SK-N-SH (cell line): ENCODE data around the gene CDKAL1. TPM values are rescaled to one million over a fixed set of nuclear protein-coding genes. Genes with fewer than 3 reads are reported as not detected.

ENCODE experiments used
- CTCF ChIA-PET: fragments of 300-600, 350-600 bp; formaldehyde crosslinking; extraction: SDS; loops from one replicate; lab custom pipeline; 2021; lab: Yijun Ruan, JAX
- POLR2A ChIA-PET: fragments of 350-600 bp; sonication (Branson Sonifier 250); formaldehyde crosslinking; extraction: SDS; loops from one replicate; lab custom pipeline; 2020; ENCODE audit warnings: antibody characterized with exemption, inconsistent platforms; lab: Yijun Ruan, JAX
- DNase-seq: peaks from one replicate; pipeline ENCODE4 v3.0.0; 2012
- H2AFZ ChIP-seq: fragments of 200-600 bp; sonication (generic); 2 replicates; pipeline ENCODE4 v1.8.1; 2016; ENCODE audit warnings: antibody characterized with exemption, mild to moderate bottlenecking, low read depth
- H3F3A ChIP-seq: fragments of 200-600 bp; sonication (generic); replicated peaks from 2 replicates; pipeline ENCODE3; 2016; ENCODE audit warnings: antibody characterized with exemption, mild to moderate bottlenecking; ENCODE audit not compliant: insufficient read depth
- H3K27ac ChIP-seq, 2 experiments: fragments of 200-500 bp in 1 of 2; fragments of 200-600 bp in 1 of 2; sonication (Bioruptor generic) in 1 of 2; sonication (generic), shearing (Covaris generic) in 1 of 2; 2 replicates each; pipeline versions ENCODE4 v1.5.1 to v1.6.1; 2014 to 2016; ENCODE audit warnings: low read depth in 2 of 2, inconsistent platforms in 1 of 2, low read length in 1 of 2, mild to moderate bottlenecking in 1 of 2, mixed read lengths in 1 of 2
- H3K27me3 ChIP-seq: fragments of 200-600 bp; sonication (generic), shearing (Covaris generic); 2 replicates; pipeline ENCODE4 v1.6.1; 2016; ENCODE audit warnings: mixed run types; ENCODE audit not compliant: insufficient read depth
- H3K36me3 ChIP-seq, 2 experiments: fragments of 200-500 bp in 1 of 2; fragments of 200-600 bp in 1 of 2; sonication (Bioruptor generic) in 1 of 2; sonication (generic) in 1 of 2; replicated peaks in 1 of 2; 2 replicates each; pipeline versions ENCODE3 to v1.5.1; 2014 to 2016; ENCODE audit warnings: low read length in 1 of 2, mild to moderate bottlenecking in 1 of 2; ENCODE audit not compliant: insufficient read depth in 2 of 2, control insufficient read depth in 1 of 2
- H3K4me1 ChIP-seq, 2 experiments: fragments of 200-500 bp in 1 of 2; fragments of 200-600 bp in 1 of 2; sonication (Bioruptor generic) in 1 of 2; sonication (generic), shearing (Covaris generic) in 1 of 2; 2 replicates each; pipeline versions ENCODE4 v1.5.1 to v1.6.1; 2014 to 2016; ENCODE audit warnings: low read depth in 1 of 2, low read length in 1 of 2, mixed run types in 1 of 2; ENCODE audit not compliant: insufficient read depth in 2 of 2, control insufficient read depth in 1 of 2
- H3K4me2 ChIP-seq: fragments of 200-600 bp; sonication (generic), shearing (Covaris generic); 2 replicates; pipeline ENCODE4 v1.6.1; 2017; ENCODE audit warnings: mixed run types
- H3K4me3 ChIP-seq, 2 experiments: fragments of 200-500 bp in 1 of 2; fragments of 200-600 bp in 1 of 2; sonication (Bioruptor generic) in 1 of 2; sonication (generic), shearing (Covaris generic) in 1 of 2; 2 replicates each; pipeline versions ENCODE4 v1.5.1 to v1.8.1; 2014 to 2016; ENCODE audit warnings: low read depth in 2 of 2, inconsistent platforms in 1 of 2, low read length in 1 of 2, mild to moderate bottlenecking in 1 of 2, mixed read lengths in 1 of 2, moderate library complexity in 1 of 2
- H3K79me2 ChIP-seq: fragments of 200-600 bp; sonication (generic); 2 replicates; pipeline ENCODE4 v1.8.1; 2017; ENCODE audit warnings: mild to moderate bottlenecking; ENCODE audit not compliant: insufficient read depth
- H3K9ac ChIP-seq: fragments of 200-600 bp; sonication (generic); 2 replicates; pipeline ENCODE4 v1.6.1; 2017; ENCODE audit warnings: mixed run types
- H3K9me2 ChIP-seq: fragments of 200-600 bp; sonication (generic); 2 replicates; pipeline ENCODE4 v1.6.1; 2017; ENCODE audit warnings: mixed run types
- H3K9me3 ChIP-seq: fragments of 200-600 bp; sonication (generic); 2 replicates; pipeline ENCODE4 v1.6.1; 2017; ENCODE audit warnings: mixed run types, mild to moderate bottlenecking, moderate library complexity
- H4K20me1 ChIP-seq: fragments of 200-600 bp; sonication (generic); 2 replicates; pipeline ENCODE4 v1.6.1; 2017; ENCODE audit warnings: mild to moderate bottlenecking, mixed run types; ENCODE audit not compliant: insufficient read depth
- CHD2 ChIP-seq: fragments of 150-350 bp; IDR thresholded peaks from 2 replicates; pipeline ENCODE4 v1.6.1; 2018; ENCODE audit warnings: low read length; ENCODE audit not compliant: partially characterized antibody
- CTCF ChIP-seq: fragments of 200-600 bp; sonication (generic); IDR thresholded peaks from 2 replicates; pipeline ENCODE4 v1.6.1; 2017; ENCODE audit warnings: antibody characterized with exemption, mild to moderate bottlenecking, moderate library complexity
- JUND ChIP-seq: IDR thresholded peaks from 2 replicates; pipeline ENCODE4 v1.4.0; 2012
- NRF1 ChIP-seq: IDR thresholded peaks from 2 replicates; pipeline ENCODE4 v1.6.1; 2012; ENCODE audit warnings: low read depth, mild to moderate bottlenecking, low read length
- RXRA ChIP-seq: IDR thresholded peaks from 2 replicates; pipeline ENCODE4 v1.4.0; 2012; ENCODE audit warnings: low read depth, mild to moderate bottlenecking, borderline replicate concordance
- TCF12 ChIP-seq: IDR thresholded peaks from 2 replicates; pipeline ENCODE4 v1.4.0; 2012
- TEAD4 ChIP-seq: IDR thresholded peaks from 2 replicates; pipeline ENCODE4 v1.4.0; 2012; ENCODE audit warnings: mild to moderate bottlenecking, borderline replicate concordance; ENCODE audit not compliant: insufficient read depth
- USF2 ChIP-seq: fragments of 150-350 bp; IDR thresholded peaks from 2 replicates; pipeline ENCODE4 v1.6.1; 2017; ENCODE audit warnings: antibody characterized with exemption, low read length, low read depth, borderline replicate concordance
- YY1 ChIP-seq: IDR thresholded peaks from 2 replicates; pipeline ENCODE4 v1.4.0; 2012; ENCODE audit warnings: low read depth, mild to moderate bottlenecking
- WGBS: methylation state at CpG from one replicate; pipeline ENCODE4 v1.1.6; 2017; ENCODE audit warnings: low lambda C conversion rate; 5-methylcytosine and 5-hydroxymethylcytosine counted together
- polyA plus RNA-seq, 3 experiments: library from polyadenylated mRNA; depleted of rRNA; stranded (reverse); fragments of >200 nt; gene quantifications; 2 replicates each; pipeline ENCODE4 v1.2.3, GENCODE V29; 2012
- TF ChIP-seq, protein P1 (sequence below): IDR thresholded peaks from 2 replicates; pipeline ENCODE4 v1.4.0; 2012; ENCODE audit warnings: low read depth
- TF ChIP-seq, protein P2 (sequence below): IDR thresholded peaks from 2 replicates; pipeline ENCODE4 v1.4.0; 2012; ENCODE audit warnings: low read depth, borderline replicate concordance
- TF ChIP-seq, protein P3 (sequence below): IDR thresholded peaks from 2 replicates; pipeline ENCODE4 v1.4.0; 2012; ENCODE audit warnings: low read depth, borderline replicate concordance
- TF ChIP-seq, protein P4 (sequence below): fragments of 150-350 bp; IDR thresholded peaks from 2 replicates; pipeline ENCODE4 v1.6.1; 2016; ENCODE audit warnings: mild to moderate bottlenecking, low read depth, low read length
- TF ChIP-seq, protein P5 (sequence below): IDR thresholded peaks from 2 replicates; pipeline ENCODE4; 2012

Gene CDKAL1
- polyA plus RNA-seq, 1 of the 3 experiments (the other 2 are of a cell fraction) = 2.6 TPM

DNA sequence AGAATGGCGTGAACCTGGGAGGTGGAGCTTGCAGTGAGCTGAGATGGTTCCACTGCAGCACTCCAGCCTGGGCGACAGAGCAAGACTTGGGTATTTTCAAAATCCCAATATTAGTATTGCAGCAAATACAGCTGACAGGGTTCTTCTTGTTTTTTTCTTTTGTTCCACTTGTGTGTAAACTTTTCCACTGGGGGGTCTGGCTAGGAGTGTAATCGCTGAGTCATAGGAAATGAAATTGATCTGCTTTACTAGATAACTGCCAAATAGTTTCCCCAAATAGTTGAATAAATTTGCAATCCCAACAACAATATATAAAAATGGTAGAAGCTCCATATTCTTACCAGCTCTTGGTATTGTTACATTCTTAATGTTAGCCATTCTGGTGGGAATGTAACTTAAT lies 533.3 kb downstream of the CDKAL1 start:
- 93% methylated on average over 3 of the region's 3 CpGs for WGBS
- no peak for DNase-seq
- Histone ChIP-seq H3K27ac (no peak overlapping the region), H3K79me2 (no peaks in the 10 kb centered on the region), H3K27me3 (no peaks in the 10 kb centered on the region), H3F3A (peaks cover 5% of the 10 kb centered on the region), H2AFZ (no peak overlapping the region), H3K4me3 (no peak overlapping the region), H3K4me1 (peaks cover 0 to 9% of the 10 kb centered on the region in 2 experiments; a peak in 2 of 4 replicates), H3K36me3 (no peaks in the 10 kb centered on the region), H3K9me2 (no peaks in the 10 kb centered on the region), H3K9ac (no peak overlapping the region)
- CTCF ChIA-PET = interaction anchor here (1.1 kb wide), 1 partner anchor 186 kb away, joined by 3 read pairs; no protein-coding TSS in a partner anchor
- POLR2A ChIA-PET = no interaction called here
- TF ChIP-seq JUND (no peak), RXRA (no peak), USF2 (no peak)
- TF ChIP-seq, protein P1, sequence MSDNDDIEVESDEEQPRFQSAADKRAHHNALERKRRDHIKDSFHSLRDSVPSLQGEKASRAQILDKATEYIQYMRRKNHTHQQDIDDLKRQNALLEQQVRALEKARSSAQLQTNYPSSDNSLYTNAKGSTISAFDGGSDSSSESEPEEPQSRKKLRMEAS = no peak
- TF ChIP-seq, protein P2, sequence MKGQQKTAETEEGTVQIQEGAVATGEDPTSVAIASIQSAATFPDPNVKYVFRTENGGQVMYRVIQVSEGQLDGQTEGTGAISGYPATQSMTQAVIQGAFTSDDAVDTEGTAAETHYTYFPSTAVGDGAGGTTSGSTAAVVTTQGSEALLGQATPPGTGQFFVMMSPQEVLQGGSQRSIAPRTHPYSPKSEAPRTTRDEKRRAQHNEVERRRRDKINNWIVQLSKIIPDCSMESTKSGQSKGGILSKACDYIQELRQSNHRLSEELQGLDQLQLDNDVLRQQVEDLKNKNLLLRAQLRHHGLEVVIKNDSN = no peak
- TF ChIP-seq, protein P3, sequence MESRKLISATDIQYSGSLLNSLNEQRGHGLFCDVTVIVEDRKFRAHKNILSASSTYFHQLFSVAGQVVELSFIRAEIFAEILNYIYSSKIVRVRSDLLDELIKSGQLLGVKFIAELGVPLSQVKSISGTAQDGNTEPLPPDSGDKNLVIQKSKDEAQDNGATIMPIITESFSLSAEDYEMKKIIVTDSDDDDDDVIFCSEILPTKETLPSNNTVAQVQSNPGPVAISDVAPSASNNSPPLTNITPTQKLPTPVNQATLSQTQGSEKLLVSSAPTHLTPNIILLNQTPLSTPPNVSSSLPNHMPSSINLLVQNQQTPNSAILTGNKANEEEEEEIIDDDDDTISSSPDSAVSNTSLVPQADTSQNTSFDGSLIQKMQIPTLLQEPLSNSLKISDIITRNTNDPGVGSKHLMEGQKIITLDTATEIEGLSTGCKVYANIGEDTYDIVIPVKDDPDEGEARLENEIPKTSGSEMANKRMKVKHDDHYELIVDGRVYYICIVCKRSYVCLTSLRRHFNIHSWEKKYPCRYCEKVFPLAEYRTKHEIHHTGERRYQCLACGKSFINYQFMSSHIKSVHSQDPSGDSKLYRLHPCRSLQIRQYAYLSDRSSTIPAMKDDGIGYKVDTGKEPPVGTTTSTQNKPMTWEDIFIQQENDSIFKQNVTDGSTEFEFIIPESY = no peak
- TF ChIP-seq, all 33 proteins: peak for 0
- Histone ChIP-seq H3K4me2 (no peak overlapping the region), H4K20me1 (no peaks in the 10 kb centered on the region), H3K9me3 (no peaks in the 10 kb centered on the region)

DNA sequence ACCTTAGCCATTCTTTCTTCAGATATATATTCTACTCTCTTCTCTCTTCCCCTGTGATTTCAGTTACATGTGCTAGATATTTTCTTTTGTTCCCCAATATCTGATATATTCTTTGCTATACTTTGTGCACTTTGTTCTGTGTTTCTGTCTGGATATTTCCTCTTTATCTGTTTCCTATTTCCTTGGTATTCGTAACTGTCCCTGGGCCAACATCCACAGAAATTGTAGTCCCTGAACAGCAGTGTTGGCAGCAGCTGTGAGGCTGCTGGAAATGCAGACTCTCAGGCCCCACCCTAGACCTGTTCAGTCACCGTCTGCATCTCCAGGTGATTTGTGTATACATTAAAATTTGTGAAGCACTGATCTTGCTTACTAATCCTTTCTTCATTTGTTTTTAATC lies 536.4 kb downstream of the CDKAL1 start:
- Histone ChIP-seq H3K9me2 (no peaks in the 10 kb centered on the region), H3K27me3 (no peaks in the 10 kb centered on the region), H2AFZ (no peak overlapping the region), H4K20me1 (no peaks in the 10 kb centered on the region), H3K9me3 (peaks cover 10% of the 10 kb centered on the region; the same call in 1 of the 2 replicates), H3F3A (peaks cover 3% of the 10 kb centered on the region), H3K27ac (no peak overlapping the region), H3K79me2 (no peaks in the 10 kb centered on the region), H3K36me3 (peaks cover 0 to 12% of the 10 kb centered on the region in 2 experiments), H3K9ac (no peak overlapping the region), H3K4me1 (no peaks in the 10 kb centered on the region), H3K4me2 (no peak overlapping the region), H3K4me3 (no peak overlapping the region)
- ChIA-PET POLR2A (no interaction called here), CTCF (no interaction called here)
- WGBS = 86% methylated on average over 2 of the region's 2 CpGs
- DNase-seq = no peak
- TF ChIP-seq, protein P4, sequence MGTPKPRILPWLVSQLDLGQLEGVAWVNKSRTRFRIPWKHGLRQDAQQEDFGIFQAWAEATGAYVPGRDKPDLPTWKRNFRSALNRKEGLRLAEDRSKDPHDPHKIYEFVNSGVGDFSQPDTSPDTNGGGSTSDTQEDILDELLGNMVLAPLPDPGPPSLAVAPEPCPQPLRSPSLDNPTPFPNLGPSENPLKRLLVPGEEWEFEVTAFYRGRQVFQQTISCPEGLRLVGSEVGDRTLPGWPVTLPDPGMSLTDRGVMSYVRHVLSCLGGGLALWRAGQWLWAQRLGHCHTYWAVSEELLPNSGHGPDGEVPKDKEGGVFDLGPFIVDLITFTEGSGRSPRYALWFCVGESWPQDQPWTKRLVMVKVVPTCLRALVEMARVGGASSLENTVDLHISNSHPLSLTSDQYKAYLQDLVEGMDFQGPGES = no peak
- TF ChIP-seq YY1 = no peak
- TF ChIP-seq JUND = no peak
- TF ChIP-seq, protein P1 = no peak
- no peak for TF ChIP-seq CHD2
- no peak for TF ChIP-seq CTCF
- TF ChIP-seq USF2 = no peak
- TF ChIP-seq, protein P5, sequence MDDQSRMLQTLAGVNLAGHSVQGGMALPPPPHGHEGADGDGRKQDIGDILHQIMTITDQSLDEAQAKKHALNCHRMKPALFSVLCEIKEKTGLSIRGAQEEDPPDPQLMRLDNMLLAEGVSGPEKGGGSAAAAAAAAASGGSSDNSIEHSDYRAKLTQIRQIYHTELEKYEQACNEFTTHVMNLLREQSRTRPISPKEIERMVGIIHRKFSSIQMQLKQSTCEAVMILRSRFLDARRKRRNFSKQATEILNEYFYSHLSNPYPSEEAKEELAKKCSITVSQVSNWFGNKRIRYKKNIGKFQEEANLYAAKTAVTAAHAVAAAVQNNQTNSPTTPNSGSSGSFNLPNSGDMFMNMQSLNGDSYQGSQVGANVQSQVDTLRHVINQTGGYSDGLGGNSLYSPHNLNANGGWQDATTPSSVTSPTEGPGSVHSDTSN = no peak
- TF ChIP-seq TEAD4 = no peak
- TF ChIP-seq NRF1 = no peak
- TF ChIP-seq, protein P3 = no peak
- TF ChIP-seq TCF12 = no peak
